SK-N-SH (cell line): ENCODE measurements around the gene GTPBP3. TPM values are rescaled to one million over a fixed set of nuclear protein-coding genes. Genes with fewer than 3 reads are reported as not detected.

Source experiments
- CTCF ChIA-PET: fragments of 300-600, 350-600 bp; formaldehyde crosslinking; extraction: SDS; loops from one replicate; lab custom pipeline; 2021; lab: Yijun Ruan, JAX
- POLR2A ChIA-PET: fragments of 350-600 bp; sonication (Branson Sonifier 250); formaldehyde crosslinking; extraction: SDS; loops from one replicate; lab custom pipeline; 2020; ENCODE audit warnings: antibody characterized with exemption, inconsistent platforms; lab: Yijun Ruan, JAX
- DNase-seq: peaks from one replicate; pipeline ENCODE4 v3.0.0; 2012
- H2AFZ ChIP-seq: fragments of 200-600 bp; sonication (generic); 2 replicates; pipeline ENCODE4 v1.8.1; 2016; ENCODE audit warnings: antibody characterized with exemption, mild to moderate bottlenecking, low read depth
- H3F3A ChIP-seq: fragments of 200-600 bp; sonication (generic); replicated peaks from 2 replicates; pipeline ENCODE3; 2016; ENCODE audit warnings: antibody characterized with exemption, mild to moderate bottlenecking; ENCODE audit not compliant: insufficient read depth
- H3K27ac ChIP-seq, 2 experiments: fragments of 200-500 bp in 1 of 2; fragments of 200-600 bp in 1 of 2; sonication (Bioruptor generic) in 1 of 2; sonication (generic), shearing (Covaris generic) in 1 of 2; 2 replicates each; pipeline versions ENCODE4 v1.5.1 to v1.6.1; 2014 to 2016; ENCODE audit warnings: low read depth in 2 of 2, inconsistent platforms in 1 of 2, low read length in 1 of 2, mild to moderate bottlenecking in 1 of 2, mixed read lengths in 1 of 2
- H3K27me3 ChIP-seq: fragments of 200-600 bp; sonication (generic), shearing (Covaris generic); 2 replicates; pipeline ENCODE4 v1.6.1; 2016; ENCODE audit warnings: mixed run types; ENCODE audit not compliant: insufficient read depth
- H3K36me3 ChIP-seq, 2 experiments: fragments of 200-500 bp in 1 of 2; fragments of 200-600 bp in 1 of 2; sonication (Bioruptor generic) in 1 of 2; sonication (generic) in 1 of 2; replicated peaks in 1 of 2; 2 replicates each; pipeline versions ENCODE3 to v1.5.1; 2014 to 2016; ENCODE audit warnings: low read length in 1 of 2, mild to moderate bottlenecking in 1 of 2; ENCODE audit not compliant: insufficient read depth in 2 of 2, control insufficient read depth in 1 of 2
- H3K4me1 ChIP-seq, 2 experiments: fragments of 200-500 bp in 1 of 2; fragments of 200-600 bp in 1 of 2; sonication (Bioruptor generic) in 1 of 2; sonication (generic), shearing (Covaris generic) in 1 of 2; 2 replicates each; pipeline versions ENCODE4 v1.5.1 to v1.6.1; 2014 to 2016; ENCODE audit warnings: low read depth in 1 of 2, low read length in 1 of 2, mixed run types in 1 of 2; ENCODE audit not compliant: insufficient read depth in 2 of 2, control insufficient read depth in 1 of 2
- H3K4me2 ChIP-seq: fragments of 200-600 bp; sonication (generic), shearing (Covaris generic); 2 replicates; pipeline ENCODE4 v1.6.1; 2017; ENCODE audit warnings: mixed run types
- H3K4me3 ChIP-seq, 2 experiments: fragments of 200-500 bp in 1 of 2; fragments of 200-600 bp in 1 of 2; sonication (Bioruptor generic) in 1 of 2; sonication (generic), shearing (Covaris generic) in 1 of 2; 2 replicates each; pipeline versions ENCODE4 v1.5.1 to v1.8.1; 2014 to 2016; ENCODE audit warnings: low read depth in 2 of 2, inconsistent platforms in 1 of 2, low read length in 1 of 2, mild to moderate bottlenecking in 1 of 2, mixed read lengths in 1 of 2, moderate library complexity in 1 of 2
- H3K79me2 ChIP-seq: fragments of 200-600 bp; sonication (generic); 2 replicates; pipeline ENCODE4 v1.8.1; 2017; ENCODE audit warnings: mild to moderate bottlenecking; ENCODE audit not compliant: insufficient read depth
- H3K9ac ChIP-seq: fragments of 200-600 bp; sonication (generic); 2 replicates; pipeline ENCODE4 v1.6.1; 2017; ENCODE audit warnings: mixed run types
- H3K9me2 ChIP-seq: fragments of 200-600 bp; sonication (generic); 2 replicates; pipeline ENCODE4 v1.6.1; 2017; ENCODE audit warnings: mixed run types
- H3K9me3 ChIP-seq: fragments of 200-600 bp; sonication (generic); 2 replicates; pipeline ENCODE4 v1.6.1; 2017; ENCODE audit warnings: mixed run types, mild to moderate bottlenecking, moderate library complexity
- H4K20me1 ChIP-seq: fragments of 200-600 bp; sonication (generic); 2 replicates; pipeline ENCODE4 v1.6.1; 2017; ENCODE audit warnings: mild to moderate bottlenecking, mixed run types; ENCODE audit not compliant: insufficient read depth
- FOSL2 ChIP-seq: IDR thresholded peaks from 2 replicates; pipeline ENCODE4 v1.4.0; 2012; ENCODE audit warnings: low read depth, mild to moderate bottlenecking, moderate library complexity, borderline replicate concordance
- FOXJ3 ChIP-seq: sonication (generic); formaldehyde crosslinking; IDR thresholded peaks from 2 replicates; pipeline ENCODE4 v1.5.1; 2020; ENCODE audit warnings: mild to moderate bottlenecking, missing genetic modification reagents
- RFX5 ChIP-seq: IDR thresholded peaks from 2 replicates; pipeline ENCODE4 v1.6.1; 2012; ENCODE audit warnings: mild to moderate bottlenecking, improper control_type of control experiment, low read length
- WGBS: methylation state at CpG from one replicate; pipeline ENCODE4 v1.1.6; 2017; ENCODE audit warnings: low lambda C conversion rate; 5-methylcytosine and 5-hydroxymethylcytosine counted together
- polyA plus RNA-seq, 3 experiments: library from polyadenylated mRNA; depleted of rRNA; stranded (reverse); fragments of >200 nt; gene quantifications; 2 replicates each; pipeline ENCODE4 v1.2.3, GENCODE V29; 2012
- TF ChIP-seq, protein P1 (sequence below): IDR thresholded peaks from 2 replicates; pipeline ENCODE4 v1.6.1; 2012; ENCODE audit warnings: mild to moderate bottlenecking, low read depth, low read length, moderate library complexity

The GTPBP3 gene
- polyA plus RNA-seq, 1 of the 3 experiments (the other 2 are of a cell fraction), result 21.6 TPM

DNA sequence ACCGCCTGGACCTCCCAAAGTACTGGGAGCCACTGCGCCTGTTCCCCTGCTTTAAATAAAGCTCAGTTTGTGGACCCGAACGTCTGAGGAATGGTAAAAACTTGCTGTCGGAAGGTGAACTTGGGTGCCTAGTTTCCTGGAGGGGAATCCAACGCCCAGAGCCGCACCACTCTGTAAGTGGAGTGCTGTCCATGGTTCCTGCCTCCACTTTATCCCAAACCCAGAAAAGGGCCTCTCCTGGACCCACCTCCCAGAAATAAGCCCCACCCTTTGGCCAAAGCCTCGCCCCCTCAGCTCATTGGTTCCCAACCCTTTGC lies 5.0 kb upstream of the GTPBP3 start:
- Histone ChIP-seq H4K20me1 (no peaks in the 10 kb centered on the region), H3K9me2 (no peaks in the 10 kb centered on the region), H3K4me1 (peaks cover 0 to 16% of the 10 kb centered on the region in 2 experiments; a peak in 1 of 4 replicates), H3F3A (peaks cover 8% of the 10 kb centered on the region), H3K9ac (no peak overlapping the region), H2AFZ (no peak overlapping the region), H3K79me2 (no peaks in the 10 kb centered on the region), H3K9me3 (no peaks in the 10 kb centered on the region), H3K27me3 (no peaks in the 10 kb centered on the region), H3K36me3 (peaks cover 0 to 8% of the 10 kb centered on the region in 2 experiments), H3K27ac (no peak overlapping the region), H3K4me3 (no peak overlapping the region), H3K4me2 (no peak overlapping the region)
- POLR2A ChIA-PET, result interaction anchor here (0.5 to 1.6 kb wide), 3 partner anchors 23 to 129 kb away, joined by 3 to 8 read pairs (median 4); partner anchors contain the start of genes ABHD8 and DDA1
- TF ChIP-seq FOXJ3, result no peak
- TF ChIP-seq, protein P1, sequence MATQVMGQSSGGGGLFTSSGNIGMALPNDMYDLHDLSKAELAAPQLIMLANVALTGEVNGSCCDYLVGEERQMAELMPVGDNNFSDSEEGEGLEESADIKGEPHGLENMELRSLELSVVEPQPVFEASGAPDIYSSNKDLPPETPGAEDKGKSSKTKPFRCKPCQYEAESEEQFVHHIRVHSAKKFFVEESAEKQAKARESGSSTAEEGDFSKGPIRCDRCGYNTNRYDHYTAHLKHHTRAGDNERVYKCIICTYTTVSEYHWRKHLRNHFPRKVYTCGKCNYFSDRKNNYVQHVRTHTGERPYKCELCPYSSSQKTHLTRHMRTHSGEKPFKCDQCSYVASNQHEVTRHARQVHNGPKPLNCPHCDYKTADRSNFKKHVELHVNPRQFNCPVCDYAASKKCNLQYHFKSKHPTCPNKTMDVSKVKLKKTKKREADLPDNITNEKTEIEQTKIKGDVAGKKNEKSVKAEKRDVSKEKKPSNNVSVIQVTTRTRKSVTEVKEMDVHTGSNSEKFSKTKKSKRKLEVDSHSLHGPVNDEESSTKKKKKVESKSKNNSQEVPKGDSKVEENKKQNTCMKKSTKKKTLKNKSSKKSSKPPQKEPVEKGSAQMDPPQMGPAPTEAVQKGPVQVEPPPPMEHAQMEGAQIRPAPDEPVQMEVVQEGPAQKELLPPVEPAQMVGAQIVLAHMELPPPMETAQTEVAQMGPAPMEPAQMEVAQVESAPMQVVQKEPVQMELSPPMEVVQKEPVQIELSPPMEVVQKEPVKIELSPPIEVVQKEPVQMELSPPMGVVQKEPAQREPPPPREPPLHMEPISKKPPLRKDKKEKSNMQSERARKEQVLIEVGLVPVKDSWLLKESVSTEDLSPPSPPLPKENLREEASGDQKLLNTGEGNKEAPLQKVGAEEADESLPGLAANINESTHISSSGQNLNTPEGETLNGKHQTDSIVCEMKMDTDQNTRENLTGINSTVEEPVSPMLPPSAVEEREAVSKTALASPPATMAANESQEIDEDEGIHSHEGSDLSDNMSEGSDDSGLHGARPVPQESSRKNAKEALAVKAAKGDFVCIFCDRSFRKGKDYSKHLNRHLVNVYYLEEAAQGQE, result peak; percentile 65
- no peak for TF ChIP-seq RFX5
- 95% methylated on average over 8 of the region's 8 CpGs for WGBS
- no peak for DNase-seq
- CTCF ChIA-PET, result interaction anchor here (0.9 to 1.8 kb wide), 5 partner anchors 13 to 59 kb away, joined by 3 to 7 read pairs (median 5); partner anchors contain the start of gene MRPL34

DNA sequence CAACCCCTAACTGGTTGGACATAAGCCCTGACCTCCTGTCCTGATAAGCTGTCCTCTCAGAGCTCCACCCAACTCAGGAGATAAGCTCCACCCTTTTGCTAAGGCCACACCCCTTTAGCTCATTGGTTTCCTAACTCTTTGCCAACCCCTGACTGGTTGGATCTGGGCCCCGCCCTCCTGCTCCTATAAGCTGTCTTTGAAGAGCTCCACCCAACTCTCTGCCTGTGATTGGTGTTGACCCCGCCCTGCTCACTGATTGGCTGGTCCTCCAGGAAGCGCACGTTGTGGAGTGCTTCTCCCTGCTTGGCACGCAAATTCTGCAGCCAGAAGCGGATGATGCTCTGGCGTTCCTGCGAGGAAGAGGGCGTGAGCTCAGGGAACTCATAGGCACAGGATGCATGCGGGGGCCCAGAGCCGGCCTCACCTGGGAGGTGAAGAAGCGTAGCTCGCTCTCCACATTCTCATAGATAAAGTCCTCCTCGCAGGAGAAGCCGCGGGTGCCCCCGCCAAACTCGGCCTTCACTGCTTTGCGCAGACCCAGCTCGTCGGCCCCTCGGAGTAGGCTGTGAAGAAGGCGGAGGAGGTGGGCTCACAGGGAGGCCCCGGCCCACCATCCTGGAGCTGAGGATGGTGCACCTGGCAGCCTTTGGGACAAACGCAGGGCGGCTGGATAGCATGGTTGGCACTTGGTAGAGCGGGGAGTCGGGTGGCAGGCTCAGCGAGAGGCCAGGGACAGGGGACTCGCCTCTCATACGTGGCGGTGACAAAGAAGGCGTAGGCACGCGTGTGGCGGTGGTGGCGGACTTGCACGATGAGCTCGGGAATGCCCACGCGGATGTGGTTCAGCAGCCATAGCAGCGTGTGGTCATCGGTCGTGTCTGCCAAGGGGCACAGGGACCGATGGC lies 4.4 kb upstream of the GTPBP3 start:
- TF ChIP-seq FOSL2, result no peak
- TF ChIP-seq, protein P1, result no peak
- ChIA-PET CTCF (interaction anchor here (0.8 to 1.9 kb wide), 8 partner anchors 8 to 58 kb away, joined by 3 to 8 read pairs (median 6); partner anchors contain the start of genes DDA1 and MRPL34), POLR2A (interaction anchor here (0.5 to 1.6 kb wide), 4 partner anchors 12 to 128 kb away, joined by 3 to 8 read pairs (median 4); partner anchors contain the start of genes ABHD8 and DDA1)
- Histone ChIP-seq H3K4me3 (no peak overlapping the region; a peak in 1 of 4 replicates), H3K9ac (no peak overlapping the region), H3K27ac (no peak overlapping the region; a peak in 1 of 4 replicates), H4K20me1 (no peaks in the 10 kb centered on the region), H3K27me3 (no peaks in the 10 kb centered on the region), H3F3A (peaks cover 8% of the 10 kb centered on the region), H3K4me1 (peaks cover 0 to 16% of the 10 kb centered on the region in 2 experiments; a peak in 1 of 4 replicates), H2AFZ (no peak overlapping the region), H3K9me3 (no peaks in the 10 kb centered on the region), H3K36me3 (peaks cover 0 to 4% of the 10 kb centered on the region in 2 experiments), H3K9me2 (no peaks in the 10 kb centered on the region), H3K4me2 (no peak overlapping the region), H3K79me2 (peaks cover under 1% of the 10 kb centered on the region; the same call in 1 of the 2 replicates)
- 98% methylated on average over 34 of the region's 45 CpGs for WGBS
- DNase-seq, result peak; percentile 86
